Measurements from ENCODE around the gene VPS13D.

DNA sequence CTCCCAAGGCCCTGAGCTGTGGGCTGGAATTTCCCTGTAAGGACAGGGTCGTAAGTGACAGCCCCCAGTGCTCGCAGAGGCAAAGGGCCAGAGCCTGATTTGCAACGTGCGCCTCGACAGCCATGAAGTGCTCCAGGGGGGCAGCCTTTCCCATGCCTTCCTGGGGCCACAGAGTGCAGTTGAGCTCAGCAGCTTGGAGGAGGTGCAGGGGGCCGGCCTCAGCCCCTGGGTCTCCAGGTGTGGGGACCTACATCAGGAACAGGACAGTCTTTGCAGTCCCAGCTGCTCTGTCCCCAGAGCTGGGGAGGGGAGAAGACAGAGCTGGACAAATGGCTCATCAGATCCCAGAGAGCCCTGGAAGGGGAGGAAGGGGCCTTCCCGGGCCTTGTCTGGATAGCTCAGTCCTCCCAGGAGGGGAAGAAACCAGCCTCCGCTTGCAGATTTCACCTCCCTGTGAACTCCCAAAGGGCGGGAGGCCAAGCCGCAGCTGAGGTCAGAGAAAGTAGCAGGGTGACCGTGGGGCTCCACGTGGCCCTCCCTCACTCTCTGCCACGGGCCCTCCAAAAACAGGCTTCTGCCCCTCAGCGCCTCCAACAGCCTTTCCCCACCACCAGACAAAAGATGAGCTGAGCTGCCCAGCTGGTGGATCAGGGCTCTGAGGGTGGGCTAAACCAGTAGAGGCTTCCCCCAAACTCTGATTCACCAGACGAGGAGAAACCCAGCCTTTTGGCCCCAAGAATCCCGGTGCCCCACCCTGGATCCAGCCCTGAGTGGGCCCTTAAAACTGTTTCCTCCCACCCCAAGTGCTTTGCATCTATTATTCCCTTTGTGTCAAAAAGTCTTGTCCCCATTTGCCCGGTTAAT, 311.7 kb downstream of the VPS13D start:
- TF ChIP-seq POLR2AphosphoS5 (IDR thresholded peaks at IDR 0.05; ENCODE audit: borderline replicate concordance, low read depth, low read length) (no peak), FOXP2 (optimal IDR thresholded peaks at IDR 0.05; ENCODE audit: control extremely low read depth, extremely low read length, insufficient read depth) (no peak), EZH2 (IDR thresholded peaks at IDR 0.05) (no peak)

Measured in SK-N-MC (cell line).